Measurements from ENCODE around the gene DEFB131A. TPM values are rescaled to one million over a fixed set of nuclear protein-coding genes. Genes with fewer than 3 reads are reported as not detected.
"Not testable (repeated sequence)": the region's sequence is repeated elsewhere in the genome, so short reads cannot be mapped to it uniquely, and the experiment has no call there.

Gene DEFB131A, protein sequence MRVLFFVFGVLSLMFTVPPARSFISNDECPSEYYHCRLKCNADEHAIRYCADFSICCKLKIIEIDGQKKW
- polyA plus RNA-seq (ENCODE audit: insufficient read length), result not detected

DNA sequence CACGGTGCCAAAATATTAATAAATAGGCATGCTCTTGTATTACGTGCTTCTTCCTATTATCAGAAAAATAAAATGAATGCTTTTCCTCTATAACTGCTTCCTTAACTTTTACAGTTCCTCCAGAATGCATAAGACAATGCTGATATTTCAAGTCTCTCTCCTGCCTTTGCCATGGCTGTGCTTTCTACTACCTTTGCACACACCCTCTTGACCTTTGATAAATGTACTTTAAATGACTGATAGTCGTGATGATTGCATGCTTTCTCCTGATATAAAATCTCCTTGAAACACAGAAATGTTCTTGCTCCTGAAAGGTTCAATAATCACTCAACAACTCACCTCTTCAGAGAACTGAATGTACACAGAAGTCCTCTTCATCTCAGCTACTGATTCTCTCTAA, at the start of gene DEFB131A:
DEFB131A (plus strand) TSS at position 301 of the 400 bp plus-strand sequence. CDS start 120 bp downstream, outside the sequence.
- not testable (repeated sequence) for DNase-seq (ENCODE audit: low read depth)

DNA sequence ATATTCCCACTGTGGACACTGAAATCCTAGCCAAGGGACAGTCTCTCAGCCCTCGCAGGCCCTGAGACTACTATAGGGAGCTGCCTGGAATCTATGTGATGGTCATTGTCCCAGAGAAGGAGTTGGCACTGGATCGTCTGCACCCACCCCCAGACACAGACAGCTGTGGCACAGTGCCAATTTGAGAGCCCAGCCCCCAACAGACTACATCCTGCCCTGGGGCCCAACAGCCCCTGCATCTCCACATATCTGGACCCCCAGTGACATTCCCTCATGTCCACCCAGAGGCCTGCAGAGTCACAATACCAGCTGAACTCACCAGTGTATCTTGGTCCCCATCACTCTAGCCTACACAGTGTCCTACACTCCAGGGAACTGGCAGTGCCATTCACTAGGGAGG, 38.4 kb upstream of the DEFB131A start:
- not testable (repeated sequence) for DNase-seq (ENCODE audit: low read depth)

DNA sequence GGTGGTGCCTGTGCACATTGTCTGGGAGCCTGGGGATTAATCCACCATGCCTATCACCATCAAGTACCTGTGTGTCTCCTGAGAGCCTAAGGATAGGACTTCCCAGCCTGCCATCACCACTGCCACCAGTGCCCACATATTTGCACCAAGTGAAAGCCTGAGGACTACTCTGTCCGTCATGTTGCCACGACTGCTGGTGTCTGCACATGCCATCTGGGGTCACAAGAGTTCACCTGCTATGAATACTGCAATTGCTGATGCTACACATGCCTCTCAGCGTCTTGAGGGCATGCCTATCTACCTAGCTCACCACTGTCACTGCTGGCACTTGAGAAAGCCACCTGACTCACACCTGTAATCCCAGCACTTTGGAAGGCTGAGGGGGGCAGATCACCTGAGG, 37.7 kb upstream of the DEFB131A start:
- not testable (repeated sequence) for DNase-seq (ENCODE audit: low read depth)

- no peak for DNase-seq (ENCODE audit: low read depth)
Measured at GRCh38 chr4:9409793-9410192, 34.4 kb upstream of the DEFB131A start.

GRCh38 chr4:9421884-9422455, 22.2 kb upstream of the DEFB131A start:
- not testable (repeated sequence) for DNase-seq (ENCODE audit: low read depth)

DNA sequence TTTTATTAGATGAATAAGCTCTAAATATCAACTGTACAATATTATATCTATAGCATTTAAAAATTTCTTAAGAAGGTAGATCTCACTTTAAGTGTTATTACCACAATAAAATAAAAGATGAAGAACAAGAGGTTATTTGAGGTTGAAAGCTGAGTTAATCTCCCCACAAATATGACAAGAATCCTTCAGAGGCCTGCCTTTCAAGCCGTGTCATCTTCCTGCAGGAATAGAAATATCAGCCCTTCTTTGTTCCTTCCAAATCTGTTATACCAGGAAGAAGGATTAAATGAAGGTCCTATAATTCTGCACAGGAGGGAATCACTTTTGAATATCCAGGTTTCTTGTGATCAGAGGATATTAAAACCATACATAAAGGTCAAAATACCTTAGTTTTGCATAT, 18.3 kb upstream of the DEFB131A start:
- DNase-seq (ENCODE audit: low read depth), result not testable (repeated sequence)

- DNase-seq (ENCODE audit: low read depth), result not testable (repeated sequence)
Measured at GRCh38 chr4:9430061-9430460, 14.2 kb upstream of the DEFB131A start.

- DNase-seq (ENCODE audit: low read depth), result not testable (repeated sequence)
Measured at GRCh38 chr4:9433320-9433719, 10.9 kb upstream of the DEFB131A start.

GRCh38 chr4:9436728-9437127, 7.5 kb upstream of the DEFB131A start:
- not testable (repeated sequence) for DNase-seq (ENCODE audit: low read depth)

GRCh38 chr4:9442355-9442754, 1.9 kb upstream of the DEFB131A start:
- DNase-seq (ENCODE audit: low read depth), result not testable (repeated sequence)

GRCh38 chr4:9444681-9445080, 467 bp downstream of the DEFB131A start:
- not testable (repeated sequence) for DNase-seq (ENCODE audit: low read depth)

DNA sequence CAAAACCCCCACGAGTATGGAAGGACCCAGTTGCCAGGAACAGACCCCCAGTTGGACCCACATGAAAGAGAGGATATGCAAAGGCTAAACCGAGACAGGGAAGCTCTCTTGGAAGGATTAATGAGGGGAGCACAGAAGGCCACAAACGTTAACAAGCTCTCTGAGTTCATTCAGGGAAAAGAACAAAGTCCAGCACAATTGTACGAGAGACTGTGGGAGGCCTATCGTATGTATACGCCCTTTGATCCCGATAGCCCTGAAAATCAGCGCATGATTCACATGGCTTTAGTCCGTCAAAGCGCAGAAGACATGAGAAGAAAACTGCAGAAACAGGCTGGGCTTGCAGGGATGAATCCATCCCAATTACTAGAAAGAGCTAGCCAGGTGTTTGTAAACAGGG, 8.0 kb downstream of the DEFB131A start:
- not testable (repeated sequence) for DNase-seq (ENCODE audit: low read depth)

DNA sequence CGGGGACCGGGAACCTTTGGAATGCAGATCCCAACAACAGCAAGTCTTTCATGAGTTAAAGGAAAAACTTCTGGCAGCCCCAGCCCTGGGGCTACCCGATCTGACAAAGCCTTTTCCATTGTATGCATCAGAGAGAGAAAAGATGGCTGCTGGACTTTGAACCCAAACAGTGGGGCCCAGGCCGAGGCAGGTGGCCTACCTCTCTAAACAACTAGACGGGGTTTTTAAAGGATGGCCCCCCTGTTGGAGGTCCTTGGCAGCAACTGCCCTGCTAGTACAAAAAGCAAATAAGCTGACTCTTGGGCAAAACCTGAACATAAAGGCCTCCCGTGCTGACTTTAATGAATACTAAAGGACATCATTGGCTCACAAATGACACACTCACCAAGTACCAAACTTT, 10.1 kb downstream of the DEFB131A start:
- not testable (repeated sequence) for DNase-seq (ENCODE audit: low read depth)

DNA sequence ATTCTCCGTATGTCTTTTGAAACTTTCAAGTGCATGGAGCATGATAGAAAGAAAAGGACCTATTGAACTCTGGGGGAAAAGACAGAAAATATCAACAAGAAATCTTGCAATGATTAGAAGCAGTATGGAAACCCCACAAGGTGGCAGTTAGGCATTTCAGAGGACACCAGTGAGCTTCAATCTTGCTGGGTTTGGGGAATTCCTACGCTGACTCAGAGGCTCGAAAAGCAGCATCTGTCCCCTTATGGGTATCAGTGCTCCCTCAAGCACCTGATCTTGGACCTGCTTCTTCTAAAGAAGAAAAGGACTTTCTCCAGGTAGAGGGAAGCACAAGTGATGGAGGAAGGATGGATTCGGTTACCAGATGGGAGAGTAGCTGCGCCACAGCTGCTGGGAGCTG, 10.8 kb downstream of the DEFB131A start:
- not testable (repeated sequence) for DNase-seq (ENCODE audit: low read depth)

DNA sequence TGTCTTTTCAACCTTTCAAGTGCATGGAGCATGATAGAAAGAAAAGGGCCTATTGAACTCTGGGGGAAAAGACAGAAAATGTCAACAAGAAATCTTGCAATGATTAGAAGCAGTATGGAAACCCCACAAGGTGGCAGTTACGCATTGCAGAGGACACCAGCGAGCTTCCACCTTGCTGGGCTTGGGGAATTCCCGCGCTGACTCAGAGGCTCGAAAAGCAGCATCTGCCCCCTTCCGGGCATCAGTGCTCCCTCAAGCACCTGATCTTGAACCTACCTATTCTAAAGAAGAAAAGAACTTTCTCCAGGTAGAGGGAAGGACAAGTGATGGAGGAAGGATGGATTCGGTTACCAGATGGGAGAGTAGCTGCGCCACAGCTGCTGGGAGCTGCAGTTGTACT, 35.3 kb downstream of the DEFB131A start:
- DNase-seq (ENCODE audit: low read depth), result not testable (repeated sequence)

DNA sequence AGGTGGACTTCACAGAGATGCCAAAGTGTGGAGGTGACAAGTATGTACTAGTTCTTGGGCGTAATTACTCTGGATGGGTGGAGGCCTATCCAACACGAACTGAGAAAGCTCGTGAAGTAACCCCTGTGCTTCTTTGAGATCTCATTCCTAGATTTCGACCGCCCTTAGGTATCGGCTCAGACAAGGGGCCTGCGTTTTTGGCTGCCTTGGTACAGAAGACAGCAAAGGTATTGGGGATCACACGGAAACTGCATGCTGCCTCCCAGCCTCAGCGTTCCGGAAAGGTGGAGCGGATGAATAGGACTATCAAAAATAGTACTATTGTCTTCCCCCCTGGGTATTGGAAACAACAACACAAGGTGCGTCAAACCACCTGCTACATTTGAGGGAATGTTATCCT, 35.9 kb downstream of the DEFB131A start:
- not testable (repeated sequence) for DNase-seq (ENCODE audit: low read depth)

GRCh38 chr4:9482871-9483270, 38.7 kb downstream of the DEFB131A start:
- DNase-seq (ENCODE audit: low read depth), result not testable (repeated sequence)

- not testable (repeated sequence) for DNase-seq (ENCODE audit: low read depth)
Measured at GRCh38 chr4:9483682-9484081, 39.5 kb downstream of the DEFB131A start.

DNA sequence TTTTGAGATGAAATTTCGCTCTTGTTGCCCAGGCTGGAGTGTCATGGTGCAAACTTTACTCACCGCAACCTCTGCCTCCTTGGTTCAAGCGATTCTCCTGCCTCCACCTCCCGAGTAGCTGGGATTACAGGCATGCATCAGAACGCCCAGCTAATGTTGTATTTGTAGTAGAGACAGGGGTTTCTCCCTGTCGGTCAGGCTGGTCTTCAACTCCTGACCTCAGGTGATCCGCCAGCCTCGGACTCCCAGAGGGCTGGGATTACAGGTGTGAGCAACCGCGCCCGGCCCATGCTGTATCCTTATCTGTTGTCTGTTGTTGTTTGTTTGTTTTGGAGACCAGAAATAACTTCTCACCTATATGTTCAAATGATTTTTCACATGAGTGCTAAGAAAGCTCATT, 42.7 kb downstream of the DEFB131A start:
- not testable (repeated sequence) for DNase-seq (ENCODE audit: low read depth)

DNA sequence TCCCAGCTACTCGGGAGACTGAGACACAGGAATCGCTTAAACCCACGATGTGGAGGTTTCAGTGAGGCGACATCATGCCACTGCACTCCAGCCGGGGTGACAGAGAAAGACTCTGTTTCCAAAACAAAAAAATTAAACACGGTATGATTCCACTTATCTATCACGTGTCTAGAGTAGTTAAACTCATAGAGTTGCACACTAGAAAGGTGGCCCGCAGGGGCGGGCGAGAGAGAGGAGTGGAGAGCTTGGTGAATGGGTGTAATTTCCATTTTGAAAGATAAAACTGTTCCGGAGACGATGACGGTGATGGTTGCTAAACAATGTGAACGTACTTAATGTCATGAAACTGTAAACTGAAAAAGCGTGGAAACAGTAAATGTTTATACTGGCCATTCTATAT, 44.6 kb downstream of the DEFB131A start:
- DNase-seq (ENCODE audit: low read depth), result not testable (repeated sequence)

- not testable (repeated sequence) for DNase-seq (ENCODE audit: low read depth)
Measured at GRCh38 chr4:9490496-9490895, 46.3 kb downstream of the DEFB131A start.

GRCh38 chr4:9490986-9491385, 46.8 kb downstream of the DEFB131A start:
- not testable (repeated sequence) for DNase-seq (ENCODE audit: low read depth)

GRCh38 chr4:9493589-9493988, 49.4 kb downstream of the DEFB131A start:
- not testable (repeated sequence) for DNase-seq (ENCODE audit: low read depth)

Measured in forelimb muscle (tissue), 1 donor.